HPDE6-E6E7 (cell line): ENCODE results near the gene MYO3A.
"Not testable (repeated sequence)": the region's sequence is repeated elsewhere in the genome, so short reads cannot be mapped to it uniquely, and the experiment has no call there.

ENCODE experiments used
- DNase-seq: peaks from one replicate; pipeline ENCODE4 v3.0.0; 2011; ENCODE audit warnings: missing footprints; ENCODE audit errors: extremely low spot score

The MYO3A gene

DNA sequence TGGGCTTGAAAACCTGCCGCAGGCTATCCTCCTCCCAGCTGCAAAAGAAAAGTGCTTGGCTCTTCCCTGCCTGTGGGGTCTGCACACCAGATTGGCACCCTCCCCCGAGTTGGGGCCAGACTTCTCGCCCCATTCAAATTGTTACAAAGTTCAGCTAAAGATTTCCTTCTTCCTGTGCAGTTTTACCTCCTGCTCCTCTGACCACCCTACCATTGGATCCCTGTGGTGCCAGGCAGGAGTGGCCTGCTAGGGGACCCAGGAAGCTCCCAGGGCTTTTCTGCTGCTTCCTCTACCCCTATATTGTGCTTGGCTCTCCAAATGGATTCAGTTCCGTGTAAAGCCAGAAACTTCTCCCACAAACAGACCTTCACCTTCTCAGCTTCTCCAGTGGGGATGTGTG lies 147.4 kb downstream of the MYO3A start:
- DNase-seq = no peak

DNA sequence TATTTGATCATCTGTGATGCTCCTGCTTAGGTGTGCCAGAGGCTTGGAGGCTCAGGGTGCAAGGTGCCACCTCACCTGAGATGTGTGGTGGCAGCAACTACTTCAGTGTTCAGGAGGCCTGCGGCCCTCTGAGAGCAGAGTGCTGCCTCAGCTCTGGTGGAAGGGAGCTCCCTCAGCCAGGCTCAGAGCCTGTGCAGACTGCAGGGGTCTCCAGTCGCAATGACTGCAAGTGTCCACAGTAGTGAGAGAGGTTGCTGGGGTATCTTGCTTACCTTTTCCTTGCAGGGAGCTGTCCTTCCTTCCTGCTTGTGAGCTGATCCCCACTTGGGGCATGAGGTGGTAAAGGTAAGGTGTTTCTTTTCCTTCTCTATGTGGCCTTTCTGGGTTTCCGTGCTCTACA lies 151.5 kb downstream of the MYO3A start:
- no peak for DNase-seq

DNA sequence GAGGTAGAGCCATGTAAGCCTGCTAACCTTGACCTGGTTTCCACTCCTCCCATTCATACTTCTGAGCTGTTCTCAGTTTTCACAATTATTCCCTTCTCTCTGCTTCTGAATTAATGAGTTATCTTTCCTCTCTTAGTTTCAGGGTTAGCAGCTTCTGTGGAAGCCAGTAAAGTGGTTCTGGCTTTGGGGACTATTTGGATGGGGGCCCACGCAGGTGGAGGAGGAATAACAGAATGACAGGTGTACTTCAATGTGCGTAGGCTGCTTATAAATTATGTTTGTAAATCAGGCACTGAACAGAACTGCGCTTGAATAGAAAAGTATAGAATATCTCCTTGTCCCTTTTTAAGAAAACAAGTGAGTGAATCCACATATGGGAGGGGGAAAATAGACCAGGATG lies 153.6 kb downstream of the MYO3A start:
- no peak for DNase-seq

DNA sequence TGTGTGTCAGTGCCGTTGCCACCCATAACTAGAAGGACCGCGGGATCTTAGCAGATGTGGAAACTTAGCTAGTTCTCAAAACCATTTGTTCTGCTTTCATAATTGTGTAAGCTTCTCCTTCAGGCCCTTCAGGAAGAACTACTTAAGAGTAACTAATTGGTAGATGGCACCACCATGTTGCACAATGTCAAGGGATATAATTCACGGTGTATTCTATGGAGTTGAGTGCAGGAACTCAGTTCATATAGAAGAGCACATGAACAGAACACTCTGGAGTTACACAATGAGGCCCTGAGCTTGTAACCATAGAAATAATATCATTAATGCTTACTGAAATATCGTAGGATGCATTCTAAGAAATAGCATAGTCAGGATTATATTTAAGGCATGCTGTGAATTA lies 156.0 kb downstream of the MYO3A start:
- DNase-seq = no peak

DNA sequence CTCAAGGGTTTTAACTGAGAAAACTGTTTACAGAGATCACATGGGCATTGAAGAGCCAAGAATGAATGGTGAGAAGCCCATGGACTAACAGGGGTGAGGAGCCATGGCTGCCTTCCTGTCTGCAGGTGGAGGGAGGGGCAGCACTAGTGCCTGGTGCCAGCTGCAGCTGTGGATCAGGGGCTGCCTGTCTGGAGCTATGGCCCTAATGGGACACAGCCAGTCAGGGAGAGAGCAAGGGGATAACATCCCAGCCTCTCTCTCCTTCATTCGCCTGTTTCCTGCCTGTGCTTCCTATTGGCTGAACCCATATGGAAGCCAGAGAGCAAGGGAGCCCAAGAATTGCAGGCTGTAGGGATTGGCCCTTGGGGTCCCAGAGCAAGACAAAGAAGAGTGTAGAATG lies 156.7 kb downstream of the MYO3A start:
- DNase-seq = no peak

DNA sequence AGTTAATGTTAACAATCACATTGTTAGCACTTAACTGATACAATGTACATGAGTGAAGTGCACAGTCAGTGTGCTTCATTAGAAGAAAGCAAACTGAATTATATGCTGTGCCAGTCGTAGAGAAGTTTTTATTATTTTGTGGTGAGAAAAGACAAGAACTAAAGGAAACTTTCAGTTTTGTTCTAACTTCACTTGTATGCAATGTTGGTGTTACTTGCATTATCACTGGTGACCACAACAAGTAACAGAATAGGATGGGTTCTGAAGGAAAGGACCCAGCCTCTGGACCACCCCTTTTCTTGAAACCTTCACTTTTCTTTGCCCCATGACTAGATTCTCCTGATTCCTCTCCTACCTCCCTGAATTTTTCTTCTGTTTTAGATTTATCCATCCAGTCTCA lies 159.2 kb downstream of the MYO3A start:
- no peak for DNase-seq

DNA sequence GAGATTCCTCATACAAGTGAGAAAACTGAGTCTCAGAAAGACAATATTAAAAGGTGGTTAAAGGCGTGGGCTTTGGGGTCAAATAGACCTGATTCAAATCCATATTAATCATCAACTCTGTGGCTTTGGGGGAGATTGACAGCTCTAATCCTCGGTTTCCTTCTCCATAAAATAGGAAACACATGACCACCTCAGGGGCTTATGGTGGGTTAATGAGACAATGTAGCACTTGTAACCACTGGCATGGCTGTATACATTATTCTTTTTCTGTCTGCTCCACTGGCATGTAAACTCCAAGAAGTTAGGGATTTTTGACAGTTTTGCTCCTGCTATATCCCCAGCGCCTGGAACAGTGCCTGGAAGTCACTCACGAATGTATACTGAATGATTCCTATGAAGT lies 161.8 kb downstream of the MYO3A start:
- DNase-seq = no peak

DNA sequence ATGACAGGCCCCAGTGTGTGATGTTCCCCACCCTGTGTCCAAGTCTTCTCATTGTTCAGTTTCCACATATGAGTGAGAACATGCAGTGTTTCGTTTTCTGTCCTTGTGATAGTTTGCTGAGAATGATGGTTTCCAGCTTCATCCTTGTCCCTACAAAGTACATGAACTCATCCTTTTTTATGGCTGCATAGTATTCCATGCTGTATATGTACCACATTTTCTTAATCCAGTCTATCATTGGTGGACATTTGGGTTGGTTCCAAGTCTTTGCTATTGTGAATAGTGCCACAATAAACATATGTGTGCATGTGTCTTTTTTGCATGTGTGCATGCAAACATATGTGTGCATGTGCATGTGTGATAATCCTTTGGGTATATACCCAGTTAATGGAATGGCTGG lies 163.5 kb downstream of the MYO3A start:
- not testable (repeated sequence) for DNase-seq

DNA sequence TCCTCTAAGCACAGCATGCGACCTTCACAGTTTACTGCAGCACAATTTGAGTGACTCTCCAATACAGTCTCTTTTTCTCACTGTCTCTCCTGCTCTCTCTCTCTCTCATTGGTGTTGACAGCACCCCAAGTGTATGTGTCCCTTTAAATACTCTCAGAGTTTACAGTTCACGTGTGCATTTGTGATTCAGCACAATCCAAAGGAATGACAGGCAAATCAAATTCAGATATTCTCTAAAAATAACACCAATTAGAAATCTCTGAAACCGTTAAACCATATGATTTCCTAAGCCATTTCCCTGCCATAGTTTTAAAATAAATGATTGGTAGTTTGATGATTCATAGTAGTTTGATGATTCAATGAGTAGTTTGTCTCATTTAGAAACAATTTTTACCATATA lies 178.5 kb downstream of the MYO3A start:
- DNase-seq = no peak

DNA sequence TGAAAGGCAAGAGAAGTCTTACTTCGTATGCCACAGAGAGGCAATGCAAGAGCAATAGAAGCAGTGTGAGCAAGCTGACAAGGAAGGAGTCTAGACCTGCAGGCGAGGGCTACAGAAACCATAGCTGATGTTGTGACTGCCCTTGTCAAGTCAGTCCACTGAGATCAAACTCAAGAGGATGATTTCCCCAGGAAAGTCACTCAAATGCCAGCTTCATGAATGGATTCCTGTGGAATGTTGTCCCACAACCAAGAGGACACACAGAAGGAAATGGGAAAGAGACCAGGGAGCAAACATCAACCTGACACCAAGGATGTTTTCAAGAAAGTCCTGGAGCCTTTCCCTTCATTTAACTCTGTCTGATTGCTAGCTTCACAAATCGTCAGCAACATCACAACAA lies 204.6 kb downstream of the MYO3A start:
- no peak for DNase-seq

DNA sequence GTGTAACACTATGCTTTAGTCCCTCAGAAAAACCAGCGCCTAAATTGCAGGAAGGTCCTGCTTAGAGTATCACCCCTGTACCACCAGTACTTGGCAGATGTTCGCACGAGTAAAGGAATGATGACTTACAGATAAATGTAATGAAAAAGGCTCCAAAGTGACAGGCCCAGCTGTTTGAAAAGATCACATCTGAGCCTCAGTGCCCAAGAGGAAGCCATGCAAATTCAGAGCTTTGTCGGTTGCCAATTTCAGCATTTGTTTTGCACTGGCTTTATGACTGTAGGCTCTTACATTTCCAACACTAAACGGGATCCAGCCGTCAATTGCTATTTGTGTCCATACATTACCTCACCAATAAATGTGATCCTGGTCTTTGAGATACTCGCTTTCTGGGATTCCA lies 222.0 kb downstream of the MYO3A start:
- DNase-seq = no peak

DNA sequence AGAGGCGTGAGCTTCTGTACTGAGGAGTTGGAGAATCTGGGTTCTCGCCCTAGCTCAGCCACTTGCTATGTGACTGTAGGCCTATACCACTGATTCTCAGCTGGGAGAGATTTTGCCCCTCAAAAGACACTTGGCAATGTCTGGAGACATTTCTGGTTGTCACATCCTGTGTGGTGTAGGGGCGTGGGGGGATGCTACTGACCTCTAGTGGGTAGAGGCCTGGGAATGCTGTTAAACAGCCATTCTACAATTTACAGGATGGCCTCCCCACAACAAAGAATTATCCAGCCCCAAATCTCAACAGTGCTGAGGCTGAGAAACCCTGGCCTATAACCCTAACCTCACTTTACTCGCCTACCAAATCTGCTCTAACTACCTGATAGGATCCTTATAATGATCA lies 223.7 kb downstream of the MYO3A start:
- DNase-seq = no peak

DNA sequence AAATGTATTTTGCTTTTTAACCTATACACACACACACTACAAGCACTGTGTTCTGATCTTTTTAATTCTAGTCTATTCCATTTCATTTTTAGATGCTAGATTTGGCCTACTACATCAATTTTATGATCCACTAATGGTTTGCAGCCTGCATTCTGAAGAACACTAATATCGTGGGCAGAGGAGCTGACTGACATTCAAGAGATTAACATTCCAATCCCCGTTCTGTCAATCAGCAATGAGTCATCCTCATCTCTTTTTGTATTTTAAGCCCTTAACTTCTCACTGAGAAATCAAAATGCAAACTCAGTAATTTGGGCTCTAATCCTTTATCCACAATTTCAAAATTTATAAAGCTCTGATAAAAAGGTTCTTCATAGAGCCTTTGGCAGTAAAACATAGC lies 235.4 kb downstream of the MYO3A start:
- no peak for DNase-seq

DNA sequence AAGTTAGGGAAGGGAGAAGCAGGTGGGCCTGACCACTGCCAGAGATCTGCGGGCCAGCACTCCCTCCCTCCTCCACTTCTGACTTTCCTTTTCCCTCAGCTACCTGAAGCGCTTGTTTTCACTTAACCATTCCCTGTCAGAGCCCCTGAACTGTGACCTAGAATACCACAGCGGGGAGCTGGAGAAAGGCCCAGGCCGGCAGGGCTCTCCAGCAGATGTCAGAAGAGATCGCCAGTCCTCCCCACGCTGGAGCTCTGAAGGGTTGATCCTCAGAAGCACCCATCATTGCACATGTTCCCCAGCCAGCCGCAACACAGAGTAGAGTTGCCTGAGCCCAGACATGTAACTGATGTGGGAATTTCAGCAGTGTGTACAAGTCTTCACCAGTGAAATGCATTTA lies 238.1 kb downstream of the MYO3A start:
- no peak for DNase-seq

DNA sequence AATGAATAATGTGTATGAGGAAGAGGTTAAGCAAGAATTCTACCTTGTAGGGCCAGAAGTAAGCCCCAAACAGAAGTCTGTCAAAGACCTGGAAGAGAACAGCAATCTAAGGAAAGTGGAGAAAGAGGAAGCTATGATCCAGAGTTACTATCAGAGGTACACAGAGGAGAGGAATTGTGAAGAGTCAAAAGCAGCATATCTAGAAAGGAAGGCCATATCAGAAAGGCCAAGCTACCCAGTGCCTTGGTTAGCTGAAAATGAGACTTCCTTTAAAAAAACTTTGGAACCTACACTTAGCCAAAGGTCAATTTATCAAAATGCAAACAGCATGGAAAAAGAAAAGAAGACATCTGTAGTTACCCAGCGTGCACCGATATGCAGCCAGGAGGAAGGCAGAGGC lies 239.8 kb downstream of the MYO3A start:
- DNase-seq = no peak

DNA sequence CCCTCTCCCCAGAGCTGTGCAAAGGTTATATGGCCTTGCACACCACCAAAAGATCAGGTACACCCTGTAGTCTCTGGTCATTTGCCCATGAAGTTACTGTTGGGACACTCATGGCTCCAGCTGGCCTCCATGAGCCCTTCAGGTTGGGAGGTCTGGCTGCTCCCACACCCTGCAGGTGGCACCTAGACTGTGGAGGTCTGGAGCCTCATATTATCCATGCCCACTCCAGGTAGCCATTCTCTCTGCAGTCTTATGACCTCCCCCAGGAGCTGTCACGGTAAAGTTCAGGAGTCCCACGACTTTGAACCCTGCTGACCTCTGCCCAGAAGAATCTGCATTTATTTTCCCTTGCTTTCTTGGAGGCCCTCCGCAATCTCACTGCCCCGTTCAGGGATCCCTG lies 243.3 kb downstream of the MYO3A start:
- DNase-seq = no peak

DNA sequence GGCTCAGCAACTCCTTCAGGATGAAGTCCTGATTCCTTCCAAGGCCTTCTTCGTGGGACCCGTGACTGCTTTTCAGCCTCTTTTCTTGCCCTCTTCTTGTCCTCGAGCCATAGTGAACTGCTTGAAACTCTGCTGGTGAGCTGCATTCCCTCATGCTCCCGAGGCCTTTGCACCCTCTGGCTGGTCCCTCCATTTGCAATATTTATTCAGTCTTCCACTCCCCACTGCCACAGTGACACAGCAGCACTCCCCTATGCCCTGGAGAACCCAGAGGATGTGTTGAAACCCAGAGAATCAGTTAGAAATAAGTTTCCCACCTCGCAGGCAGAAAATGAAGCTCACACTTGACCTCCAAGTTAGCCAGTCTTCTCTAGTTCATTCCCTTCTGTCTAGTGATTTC lies 260.2 kb downstream of the MYO3A start:
- no peak for DNase-seq

DNA sequence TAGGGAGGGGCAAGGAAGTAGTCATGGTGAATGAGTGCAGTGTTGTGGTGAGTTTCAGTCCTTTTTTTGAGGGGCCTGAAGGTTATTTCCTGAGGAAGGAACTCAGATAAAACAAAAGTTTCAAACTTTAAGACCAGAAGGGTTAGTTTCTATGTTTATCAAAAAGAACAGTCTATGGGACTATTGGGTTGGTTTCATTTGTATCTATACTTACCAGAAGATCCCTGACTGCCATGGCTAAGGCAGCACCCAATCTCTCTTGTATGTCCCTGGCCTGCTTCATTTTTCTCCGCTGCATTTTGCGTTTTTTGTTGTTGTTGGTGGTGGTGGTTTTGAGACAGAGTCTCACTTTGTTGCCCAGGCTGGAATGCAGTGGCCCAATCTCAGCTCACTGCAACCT lies 263.2 kb downstream of the MYO3A start:
- no peak for DNase-seq

DNA sequence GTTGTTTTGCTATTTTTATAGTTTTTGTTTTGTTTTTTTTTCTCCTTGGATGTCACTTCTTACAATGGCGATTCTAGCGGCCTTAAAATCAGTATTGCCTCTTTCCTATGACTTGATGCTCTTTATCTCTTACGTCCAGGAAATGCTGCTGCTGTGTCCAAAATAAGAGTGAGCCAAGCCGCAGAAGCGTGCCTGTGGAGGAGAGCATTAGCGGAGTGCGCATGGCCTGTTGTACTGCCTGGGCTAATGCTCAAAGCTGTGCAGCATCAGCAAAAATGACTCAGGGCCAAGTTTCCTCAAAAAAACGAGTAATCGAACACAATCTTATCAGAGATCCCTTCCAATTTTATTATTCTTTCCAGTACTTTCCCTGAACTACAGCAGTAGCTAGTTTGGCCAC lies 264.1 kb downstream of the MYO3A start:
- no peak for DNase-seq

DNA sequence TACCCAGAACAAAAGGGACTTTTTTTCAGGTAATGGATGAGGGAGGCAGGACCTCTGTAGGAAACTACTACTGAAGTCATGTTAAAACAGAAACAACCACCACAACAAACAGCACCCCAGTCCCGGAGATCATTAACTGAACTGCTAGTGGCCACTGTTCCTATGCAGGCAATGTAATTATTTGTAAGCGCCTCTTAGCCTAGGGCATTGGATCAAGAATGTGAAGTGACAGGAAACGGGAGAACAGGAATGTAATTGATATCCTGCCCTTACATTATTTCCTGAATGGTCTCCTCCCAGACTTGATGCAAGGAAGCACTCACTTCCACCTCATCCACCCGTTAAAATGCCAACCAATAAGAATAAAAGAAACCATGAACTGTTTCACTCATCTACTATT lies 265.8 kb downstream of the MYO3A start:
- DNase-seq = no peak

DNA sequence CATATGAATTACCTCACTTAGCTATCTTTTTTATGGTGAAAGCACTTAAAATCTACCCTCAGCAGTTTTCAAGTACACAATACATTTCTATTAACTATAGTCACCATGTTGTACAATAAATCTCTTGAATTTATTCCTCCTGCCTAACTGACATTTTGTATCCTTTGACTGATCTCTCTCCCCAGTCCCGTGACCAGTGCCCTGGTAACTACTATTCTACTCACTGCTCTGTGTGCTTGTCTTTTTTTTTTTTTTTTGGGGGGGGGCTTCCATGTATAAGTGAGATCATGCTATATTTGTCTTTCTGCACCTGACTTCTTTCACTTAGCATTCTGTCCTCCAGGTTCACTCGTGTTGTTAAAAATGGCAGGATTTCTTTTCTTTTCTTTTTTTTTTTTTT lies 271.2 kb downstream of the MYO3A start:
- no peak for DNase-seq

DNA sequence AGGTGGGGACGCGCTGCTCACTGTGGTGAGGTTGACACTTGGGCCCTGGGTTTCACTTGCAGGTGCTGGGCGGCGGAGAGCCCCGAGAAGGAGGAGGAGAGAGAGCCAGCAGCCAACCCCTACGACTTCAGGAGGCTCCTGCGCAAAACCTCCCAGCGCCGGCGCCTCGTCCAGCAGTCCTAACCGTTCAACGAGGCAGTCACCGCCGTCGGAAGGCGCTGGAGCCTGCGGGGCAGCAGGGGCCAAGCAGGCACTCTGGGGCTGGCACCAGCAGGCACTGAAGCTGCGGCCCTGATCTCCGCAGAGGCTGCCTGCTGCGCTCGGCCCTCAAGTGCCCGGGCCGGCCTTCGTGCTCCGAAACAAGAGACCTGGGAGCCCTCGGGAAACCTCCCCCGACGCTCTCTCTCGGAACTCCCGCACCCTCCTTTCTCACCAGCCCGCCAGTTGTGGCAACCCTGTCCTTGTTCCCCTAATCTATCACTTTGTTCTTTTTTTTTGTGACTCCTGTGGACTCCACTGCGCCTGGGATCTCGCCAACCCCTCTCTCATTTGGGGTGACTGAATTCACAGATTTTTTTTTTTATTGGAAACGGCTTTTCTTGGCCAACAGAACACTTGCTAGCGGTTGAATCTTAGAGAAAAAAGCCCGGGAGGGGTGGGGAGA lies 277.9 kb downstream of the MYO3A start:
- DNase-seq = no peak

DNA sequence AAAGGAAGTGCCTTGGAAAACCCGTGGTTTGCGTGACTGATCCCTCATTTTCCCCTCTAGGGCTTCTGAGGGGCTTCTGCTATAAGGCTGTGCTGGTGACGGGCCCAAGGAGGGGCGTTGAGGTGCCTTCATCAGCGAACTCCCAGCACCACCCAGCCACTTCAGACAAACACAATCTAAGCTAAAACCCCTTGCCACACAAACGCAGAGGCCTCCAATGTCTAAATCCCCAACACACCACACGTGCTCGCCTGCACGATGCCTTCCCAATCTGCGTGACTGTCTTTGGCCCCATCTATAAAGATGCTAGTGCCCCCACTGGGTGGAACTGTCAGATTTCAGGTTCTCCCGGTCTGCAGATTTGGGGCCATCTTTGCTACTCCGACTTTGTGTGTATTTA lies 278.5 kb downstream of the MYO3A start:
- no peak for DNase-seq

DNA sequence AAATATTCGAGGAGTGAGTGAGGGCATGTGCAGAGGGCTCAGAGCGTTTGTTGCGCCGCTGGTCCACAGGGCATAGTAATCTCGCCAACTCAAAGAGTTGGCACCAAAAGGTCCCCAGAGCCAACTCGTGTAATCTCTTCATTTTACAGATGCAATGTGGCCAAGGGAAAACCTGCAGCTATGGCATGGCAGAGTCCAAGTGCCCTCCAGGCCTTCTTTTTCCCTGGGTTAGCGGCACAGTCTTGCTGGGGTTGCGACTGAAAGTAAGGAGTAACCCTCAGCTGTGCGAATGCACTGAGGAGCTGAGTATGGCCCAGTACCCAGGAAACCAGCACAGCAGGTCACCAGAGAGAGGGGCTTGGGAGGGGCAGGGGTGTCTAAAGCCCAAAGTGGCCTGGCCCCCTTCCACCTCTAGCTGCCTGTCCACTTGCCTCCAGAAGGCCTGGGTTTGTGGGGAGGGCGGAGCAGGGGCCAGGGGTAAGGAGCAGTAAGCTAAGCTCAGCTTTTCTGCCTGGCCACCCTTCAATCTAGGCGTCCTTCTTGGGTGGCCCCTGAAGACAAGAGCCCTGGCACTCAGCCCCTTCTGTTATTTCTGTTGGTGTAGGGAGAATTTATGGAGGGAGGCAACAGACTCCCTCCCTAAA lies 279.2 kb downstream of the MYO3A start:
- DNase-seq = no peak
